Muscle of leg (tissue), 16 donors: Measurements from ENCODE around the gene CARMIL1. TPM values are rescaled to one million over a fixed set of nuclear protein-coding genes. Genes with fewer than 3 reads are reported as not detected.
A peak's percentile ranks its signal among the peaks of the same experiment; 100 is the strongest.

Experiments
- DNase-seq: peaks from one replicate; pipeline ENCODE4 v3.0.0; 2013
- H3K27ac ChIP-seq: one replicate; pipeline ENCODE4 v1.5.1; 2013; ENCODE audit warnings: mild to moderate bottlenecking, low read length, control low read depth
- H3K27me3 ChIP-seq: one replicate; pipeline ENCODE4 v1.6.1; 2013; ENCODE audit warnings: low read length; ENCODE audit not compliant: control insufficient read depth, insufficient read depth
- H3K36me3 ChIP-seq: one replicate; pipeline ENCODE4 v1.6.1; 2013; ENCODE audit warnings: low read length; ENCODE audit not compliant: control insufficient read depth, insufficient read depth
- H3K4me1 ChIP-seq: one replicate; pipeline ENCODE4 v1.6.1; 2013; ENCODE audit warnings: low read length; ENCODE audit not compliant: control insufficient read depth, insufficient read depth
- H3K4me3 ChIP-seq: one replicate; pipeline ENCODE4 v1.5.1; 2013; ENCODE audit warnings: low read length, control low read depth
- H3K9me3 ChIP-seq: replicated peaks from 2 replicates; pipeline ENCODE4 v1.6.1; 2013; ENCODE audit warnings: low read depth, low read length; ENCODE audit not compliant: control insufficient read depth
- WGBS: methylation state at CpG from one replicate; pipeline ENCODE4 v1.1.5; 2013; ENCODE audit warnings: missing lambda C conversion rate; ENCODE audit not compliant: insufficient coverage; 5-methylcytosine and 5-hydroxymethylcytosine counted together
- long read RNA-seq, 11 donors: transcript quantifications; one replicate each; lab custom pipeline, GENCODE V29; 2026
- polyA plus RNA-seq, 8 donors: library from polyadenylated mRNA; unstranded; fragments of 120-200 nt; gene quantifications; one replicate each; pipeline versions ENCODE4 v1.2.1 to v1.2.3, GENCODE V29; 2013; ENCODE audit warnings: inconsistent platforms in 1 of 8, low replicate concordance in 1 of 8; ENCODE audit not compliant: insufficient read length in 8 of 8, insufficient read depth in 1 of 8
- total RNA-seq: library from RNA; stranded (reverse); fragments of 120-200 nt; gene quantifications from one replicate; pipeline ENCODE4 v1.2.4, GENCODE V29; 2013

Gene CARMIL1
- total RNA-seq, result 4.3 TPM
- 1 to 10 TPM; 3.1 to 6.4 (median 3.4) TPM for polyA plus RNA-seq
- long read RNA-seq, donor 1, result 0 reads
- long read RNA-seq, donor 2, result 0 reads
- long read RNA-seq, donor 3, result 0 reads
- long read RNA-seq, donor 4, result 0 reads
- long read RNA-seq, donor 5, result 0 reads
- long read RNA-seq, donor 6, result 0 reads
- long read RNA-seq, donor 7, partial matches to known transcripts, result 7 of 7 reads
- long read RNA-seq, donor 7, other reads (novel, unspliced or antisense), result 0 of 7 reads
- long read RNA-seq, donor 8, result 0 reads
- long read RNA-seq, donor 9, result 0 reads
- long read RNA-seq, donor 10, result 0 reads
- long read RNA-seq, donor 11, result 0 reads

DNA sequence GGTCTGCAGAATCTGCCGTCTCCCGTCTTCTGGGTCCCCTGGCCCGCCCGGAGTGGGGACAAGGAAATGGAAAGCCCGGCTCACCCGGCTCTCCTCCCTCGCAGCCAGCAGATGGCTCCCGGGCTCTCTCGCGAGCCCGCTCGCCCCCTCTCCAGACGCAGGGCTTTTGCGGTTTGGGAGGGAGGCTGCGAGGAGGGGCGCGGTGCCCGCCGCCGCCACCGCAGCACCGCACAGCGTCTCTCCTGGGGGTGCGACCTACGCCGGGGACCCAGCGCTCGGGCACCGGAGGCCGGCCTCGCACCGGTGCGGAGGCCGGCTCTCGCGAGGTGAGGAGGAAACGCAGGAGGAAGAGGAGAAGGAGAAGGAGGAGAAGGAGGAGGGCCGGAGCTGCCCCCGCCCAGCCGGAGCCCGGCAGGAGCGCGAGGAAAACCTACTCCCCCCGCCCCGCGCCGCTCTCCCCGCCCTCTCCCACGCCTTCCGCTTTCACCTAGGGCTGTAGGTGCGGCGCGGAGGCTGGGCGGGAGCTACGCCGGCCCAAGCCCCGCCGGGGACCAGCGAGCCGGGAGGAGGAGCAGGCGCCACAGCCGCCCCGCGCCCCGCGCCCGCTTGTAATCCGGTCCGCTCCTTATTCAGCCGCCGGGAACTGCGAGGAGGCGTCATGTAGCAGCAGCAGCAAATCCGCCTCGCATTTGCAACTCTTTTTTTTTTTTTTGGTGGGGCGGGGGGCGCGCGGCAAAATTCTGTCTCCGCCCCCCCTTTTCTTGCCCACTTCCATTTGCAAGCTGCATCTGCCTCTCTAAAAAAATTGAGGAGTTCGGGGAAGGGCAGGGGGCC, at the start of gene CARMIL1:
CARMIL1 (plus strand) TSS at position 461 of the 834 bp plus-strand sequence. CDS start 422 bp downstream, outside the sequence.
- peak; percentile 92 for DNase-seq
- Histone ChIP-seq H3K4me1 (peaks cover 16% of the 10 kb centered on the region), H3K4me3 (peak within 1 kb of the TSS; percentile 64), H3K9me3 (no peaks in the 10 kb centered on the region), H3K36me3 (no peaks in the 10 kb centered on the region), H3K27ac (peak within 1 kb of the TSS; percentile 23), H3K27me3 (peaks cover 11% of the 10 kb centered on the region)
- under 1% methylated on average over 66 of the region's 81 CpGs for WGBS

DNA sequence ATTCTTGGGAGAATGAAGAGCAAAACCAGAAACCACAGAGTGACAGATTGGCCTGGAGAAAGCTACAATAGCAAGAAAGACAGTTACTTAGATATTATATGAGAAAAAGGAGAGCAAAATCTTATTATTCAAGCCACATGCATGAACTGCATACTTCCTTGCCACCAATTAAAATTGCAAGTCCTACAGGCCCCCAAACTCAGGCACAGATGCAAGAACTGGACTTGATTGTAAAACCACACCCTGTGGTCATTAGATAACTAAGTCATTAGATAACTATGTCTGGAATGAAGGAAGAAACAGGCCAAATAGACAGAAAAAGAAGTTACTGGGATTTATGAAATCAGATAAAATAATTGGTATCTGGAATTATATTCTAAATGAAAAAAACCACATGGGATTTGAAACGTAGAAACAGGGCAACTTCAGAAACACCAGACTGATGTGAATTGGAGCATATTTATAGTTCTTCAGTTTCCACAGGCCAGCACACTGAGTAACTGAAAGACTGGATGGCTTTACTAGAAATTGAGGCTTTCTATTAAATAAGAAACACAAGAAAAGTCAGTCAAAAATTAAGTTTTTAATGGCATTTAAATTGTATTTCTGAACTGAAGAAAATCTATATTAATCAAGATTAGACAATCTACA, 49.4 kb upstream of the CARMIL1 start:
- no CpG with 5 or more reads among the region's 1 CpG for WGBS
- Histone ChIP-seq H3K36me3 (no peaks in the 10 kb centered on the region), H3K4me3 (no peak overlapping the region), H3K4me1 (peaks cover 5% of the 10 kb centered on the region), H3K9me3 (no peaks in the 10 kb centered on the region), H3K27me3 (no peaks in the 10 kb centered on the region), H3K27ac (no peak overlapping the region)
- DNase-seq, result no peak

DNA sequence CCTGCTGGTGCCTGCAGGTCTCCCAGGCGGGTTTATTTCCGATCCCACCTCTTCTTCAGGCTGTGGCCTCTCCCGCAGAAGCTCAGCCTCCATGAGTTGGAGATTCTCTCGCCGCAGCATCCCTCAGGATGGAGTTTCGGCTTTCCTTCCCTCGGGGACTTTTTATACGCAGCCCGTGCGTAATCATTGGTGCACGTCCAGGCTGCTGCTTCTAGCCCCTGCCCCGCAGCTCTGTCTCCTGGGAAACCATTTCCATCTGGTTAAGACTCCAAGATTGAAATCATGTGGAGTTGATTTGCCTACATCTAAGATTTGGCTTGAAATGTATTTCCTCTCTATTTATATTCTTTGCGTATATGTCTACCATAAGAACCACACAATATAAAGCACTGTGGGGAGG, 46.7 kb upstream of the CARMIL1 start:
- Histone ChIP-seq H3K27me3 (no peaks in the 10 kb centered on the region), H3K4me3 (no peak overlapping the region), H3K36me3 (no peaks in the 10 kb centered on the region), H3K9me3 (no peaks in the 10 kb centered on the region), H3K4me1 (peaks cover 5% of the 10 kb centered on the region), H3K27ac (peak overlapping the region; percentile 42)
- WGBS, result 14% methylated on average over 8 of the region's 13 CpGs
- DNase-seq, result peak; percentile 94

DNA sequence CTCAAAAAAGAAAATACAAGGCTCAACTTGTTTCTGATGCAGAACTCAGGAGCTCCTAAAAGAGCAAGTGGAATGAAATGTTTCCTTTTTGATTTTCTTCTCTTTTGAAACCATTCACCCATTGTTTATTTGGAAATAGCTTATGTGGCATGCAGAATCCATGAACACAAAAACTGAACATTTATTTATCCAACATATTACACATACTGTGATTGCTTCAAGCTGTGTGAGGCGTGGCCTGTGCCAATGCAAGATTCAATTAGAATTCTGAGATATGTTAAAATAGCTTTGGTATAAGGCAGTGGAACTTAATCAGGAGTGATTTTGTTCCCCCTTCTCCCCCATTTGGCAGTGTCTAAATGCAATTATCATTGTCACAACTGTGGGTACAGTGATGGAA, 45.9 kb upstream of the CARMIL1 start:
- no peaks in the 10 kb centered on the region for H3K9me3 ChIP-seq
- no peaks in the 10 kb centered on the region for H3K27me3 ChIP-seq
- H3K27ac ChIP-seq, result no peak overlapping the region
- H3K36me3 ChIP-seq, result no peaks in the 10 kb centered on the region
- no peak for DNase-seq
- H3K4me3 ChIP-seq, result no peak overlapping the region
- WGBS, result no CpG with 5 or more reads among the region's 1 CpG
- peaks cover 5% of the 10 kb centered on the region for H3K4me1 ChIP-seq

DNA sequence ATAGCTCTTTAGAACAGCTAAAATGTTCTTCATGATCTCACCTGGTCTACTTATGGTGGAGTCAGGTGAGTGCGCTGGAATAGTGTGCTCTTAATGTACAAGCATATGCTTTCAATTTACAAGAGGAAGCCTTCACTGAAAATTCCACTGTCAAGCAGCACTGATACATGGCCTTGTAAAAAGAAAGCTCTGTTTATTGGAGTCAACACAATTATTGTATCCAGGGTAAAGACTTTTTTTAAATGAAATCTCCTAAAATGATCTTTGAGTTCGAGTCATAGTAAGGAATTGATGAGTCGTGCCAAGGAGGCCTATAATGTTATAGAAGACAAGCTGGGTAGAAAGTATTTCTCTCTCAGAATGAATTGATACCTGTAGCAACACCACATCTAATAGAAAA, 41.6 kb upstream of the CARMIL1 start:
- no peaks in the 10 kb centered on the region for H3K36me3 ChIP-seq
- H3K4me1 ChIP-seq, result no peaks in the 10 kb centered on the region
- WGBS, result no CpG with 5 or more reads among the region's 3 CpGs
- H3K27ac ChIP-seq, result no peak overlapping the region
- no peak for DNase-seq
- H3K27me3 ChIP-seq, result no peaks in the 10 kb centered on the region
- H3K9me3 ChIP-seq, result no peaks in the 10 kb centered on the region
- no peak overlapping the region for H3K4me3 ChIP-seq

DNA sequence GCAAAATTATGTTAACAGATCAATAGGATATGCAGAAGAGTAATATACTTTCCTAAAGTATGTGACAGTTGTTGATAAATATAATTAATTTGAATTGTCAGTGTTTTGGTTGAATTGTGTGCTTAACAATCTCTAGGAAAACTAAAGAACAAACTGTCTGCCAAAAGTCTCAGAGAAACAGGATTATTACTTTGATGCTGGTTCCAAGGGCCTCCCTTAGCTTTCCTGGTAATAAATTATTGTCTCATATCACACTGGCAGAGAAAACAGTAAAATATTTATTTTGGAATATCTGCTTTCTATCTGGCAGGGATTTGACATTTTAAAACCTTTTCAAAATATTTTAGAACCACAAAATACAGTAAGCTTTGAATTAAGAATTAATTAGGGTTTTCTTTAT, 40.1 kb upstream of the CARMIL1 start:
- Histone ChIP-seq H3K4me3 (no peak overlapping the region), H3K9me3 (no peaks in the 10 kb centered on the region), H3K4me1 (no peaks in the 10 kb centered on the region), H3K36me3 (no peaks in the 10 kb centered on the region), H3K27me3 (no peaks in the 10 kb centered on the region), H3K27ac (no peak overlapping the region)
- no peak for DNase-seq

DNA sequence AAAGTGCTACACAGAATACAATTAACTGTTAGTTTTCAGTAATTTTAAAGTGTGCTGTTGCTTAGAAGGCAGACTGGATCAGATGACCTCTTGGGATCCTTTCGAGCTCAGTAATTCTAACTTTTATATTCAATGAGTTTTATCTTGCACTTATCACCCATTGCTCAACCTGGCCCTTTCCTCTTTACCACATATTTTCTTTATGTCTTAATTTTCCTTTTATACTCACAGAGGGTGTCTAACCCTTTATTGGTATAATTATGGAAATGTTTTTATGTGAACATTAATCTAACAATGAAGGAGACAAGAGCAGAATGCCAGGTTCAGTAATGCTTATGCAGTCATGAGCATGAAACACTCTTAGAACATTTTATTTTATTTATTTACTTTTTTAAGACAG, 39.7 kb upstream of the CARMIL1 start:
- Histone ChIP-seq H3K4me1 (no peaks in the 10 kb centered on the region), H3K4me3 (no peak overlapping the region), H3K36me3 (no peaks in the 10 kb centered on the region), H3K27ac (no peak overlapping the region), H3K27me3 (no peaks in the 10 kb centered on the region), H3K9me3 (no peaks in the 10 kb centered on the region)
- DNase-seq, result no peak
- WGBS, result no CpG with 5 or more reads among the region's 1 CpG

DNA sequence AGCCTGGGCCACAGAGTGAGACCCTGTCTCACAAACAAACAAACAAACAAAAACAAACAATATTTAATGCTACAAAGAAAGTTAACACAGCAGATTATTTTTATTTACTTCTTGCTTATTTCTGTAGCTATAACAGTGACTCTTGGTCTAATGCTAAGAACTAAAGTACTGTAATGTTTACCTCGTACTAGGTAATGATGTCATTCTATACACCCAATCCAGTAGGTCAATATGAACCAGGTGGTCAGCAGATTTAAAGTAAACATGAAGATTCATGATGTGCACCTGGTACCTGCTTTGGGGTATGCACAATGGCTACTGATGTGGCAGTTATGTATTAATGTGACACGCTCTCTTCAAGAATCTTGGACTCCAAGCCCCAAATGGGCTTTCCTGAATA, 36.6 kb upstream of the CARMIL1 start:
- Histone ChIP-seq H3K36me3 (no peaks in the 10 kb centered on the region), H3K27ac (no peak overlapping the region), H3K9me3 (no peaks in the 10 kb centered on the region), H3K27me3 (no peaks in the 10 kb centered on the region), H3K4me1 (no peaks in the 10 kb centered on the region), H3K4me3 (no peak overlapping the region)
- no peak for DNase-seq
- 83% methylated on average over 1 of the region's 2 CpGs for WGBS

DNA sequence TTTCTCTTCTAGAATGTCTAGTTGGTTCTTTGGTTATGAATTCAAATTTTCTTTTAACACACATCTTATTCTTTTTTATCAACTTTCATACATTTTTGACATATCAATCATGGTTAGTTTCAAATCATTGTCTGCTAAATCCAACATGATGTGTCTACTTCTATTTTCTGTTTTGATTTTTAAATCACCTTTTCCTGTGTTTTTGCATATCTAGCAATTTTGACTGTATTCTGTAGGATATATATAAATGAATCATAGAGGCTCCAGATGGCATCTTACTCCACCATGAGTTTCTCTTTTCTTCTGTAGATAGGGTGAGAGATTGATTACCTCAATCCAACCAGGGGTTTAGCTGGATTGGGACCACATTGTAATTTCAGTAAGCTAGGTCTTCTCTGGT, 34.3 kb upstream of the CARMIL1 start:
- Histone ChIP-seq H3K27ac (no peak overlapping the region), H3K27me3 (no peaks in the 10 kb centered on the region), H3K36me3 (no peaks in the 10 kb centered on the region), H3K4me1 (no peaks in the 10 kb centered on the region), H3K4me3 (no peak overlapping the region), H3K9me3 (no peaks in the 10 kb centered on the region)
- no peak for DNase-seq

DNA sequence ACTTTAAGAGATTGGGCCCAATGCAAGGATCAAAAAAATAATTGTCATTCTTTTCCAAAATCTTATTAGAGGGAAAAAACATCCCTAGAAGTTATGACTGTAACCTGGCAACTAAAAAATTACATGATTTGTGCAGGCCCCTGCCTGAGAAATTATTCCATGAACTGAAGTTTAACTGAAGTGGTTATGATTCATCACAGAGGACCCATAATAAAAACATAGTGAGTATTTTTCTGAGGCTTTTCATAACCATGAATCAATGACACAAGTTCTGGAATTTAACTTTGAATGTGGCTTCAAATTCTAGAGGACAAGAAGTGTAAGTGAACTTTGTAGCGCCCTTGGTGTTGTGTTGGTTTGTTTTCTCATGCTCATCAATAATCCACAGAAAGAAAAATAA, 31.1 kb upstream of the CARMIL1 start:
- Histone ChIP-seq H3K4me3 (no peak overlapping the region), H3K9me3 (no peaks in the 10 kb centered on the region), H3K27ac (no peak overlapping the region), H3K4me1 (no peaks in the 10 kb centered on the region), H3K36me3 (no peaks in the 10 kb centered on the region), H3K27me3 (no peaks in the 10 kb centered on the region)
- WGBS, result no CpG with 5 or more reads among the region's 1 CpG
- no peak for DNase-seq
